Psoas muscle (tissue), 8 donors: Measurements from ENCODE around the gene TALDO1. TPM values are rescaled to one million over a fixed set of nuclear protein-coding genes. Genes with fewer than 3 reads are reported as not detected.

Experiments used
- ATAC-seq, 4 donors: fragments of 200-7000 bp; cut with Tn5 transposase; one replicate each; pipeline ENCODE4 v1.9.1; 2020; ENCODE audit warnings: moderate library complexity in 3 of 4, mild to moderate bottlenecking in 2 of 4
- DNase-seq, 2 donors: peaks; one replicate each; pipeline ENCODE4 v3.0.0-alpha.2; 2020
- H3K27ac ChIP-seq: fragments of 200-600 bp; one replicate; pipeline ENCODE4 v1.8.0; 2022
- H3K27me3 ChIP-seq, 3 donors: fragments of 200-600 bp in 1 of 3; one replicate each; pipeline versions ENCODE4 v1.6.1 to v1.8.0; 2013 to 2022; ENCODE audit warnings: low read length in 2 of 3, mild to moderate bottlenecking in 2 of 3, moderate library complexity in 1 of 3; ENCODE audit not compliant: insufficient read depth in 3 of 3
- H3K36me3 ChIP-seq, 2 donors: fragments of 200-600 bp in 1 of 2; one replicate each; pipeline versions ENCODE4 v1.6.1 to v1.8.0; 2013 to 2022; ENCODE audit warnings: low read depth in 1 of 2, mild to moderate bottlenecking in 1 of 2, moderate library complexity in 1 of 2; ENCODE audit not compliant: insufficient read depth in 1 of 2
- H3K4me1 ChIP-seq: fragments of 200-600 bp; one replicate; pipeline ENCODE4 v1.8.0; 2022
- H3K4me3 ChIP-seq: fragments of 200-600 bp; one replicate; pipeline ENCODE4 v1.8.0; 2022; ENCODE audit warnings: mild to moderate bottlenecking
- H3K9me3 ChIP-seq: fragments of 200-600 bp; one replicate; pipeline ENCODE4 v1.8.0; 2022
- WGBS, 3 donors: extraction: QIAGEN DNeasy Blood & Tissue Kit; methylation state at CpG; one replicate each; pipeline versions ENCODE4 v1.1.6 to v1.1.7; 2013; 5-methylcytosine and 5-hydroxymethylcytosine counted together
- intact Hi-C, 2 donors: fragments of 100-400 bp; cut with DNase I; formaldehyde crosslinking; loops; one replicate each; pipeline versions ENCODE4 v1.11.0 to v1.14.2; 2022
- polyA plus RNA-seq, 3 donors: library from polyadenylated mRNA; stranded (reverse); fragments of 200-250 nt; gene quantifications; one replicate each; pipeline ENCODE4 v1.2.3, GENCODE V29; 2013
- total RNA-seq, 4 donors: library from RNA; stranded (reverse); fragmentation: NEBNext Ultra II Directional in 2 of 4; extraction: Animal tissue kit (Norgen Biotek cat#: 25700) in 2 of 4; gene quantifications; one replicate each; pipeline versions ENCODE4 v1.2.1 to v1.2.4, GENCODE V29; 2021 to 2023
- TF ChIP-seq, protein P1 (sequence below): fragments of 200-600 bp; IDR thresholded peaks from one replicate; pipeline ENCODE4 v1.8.0; 2022; ENCODE audit warnings: antibody characterized with exemption
- donor health status: healthy with polysubstance abuse.
- donor health status: DM: no; HTN: no; CAD: no; lungs with moderate emphysema.
- donor health status: Bipolar disorder and iron deficiency.
- donor health status: healthy.
- donor health status: DM: yes; HTN: yes; CAD: no.
- donor health status: DM: no; HTN: no; CAD: no.
- donor health status: DM: no; HTN: no; CAD: no.
- donor health status: DM: yes; HTN: yes; CAD: no.

The TALDO1 gene
- total and polyA plus RNA-seq, 7 donors: 58.7 to 140 (median 77.7) TPM

DNA sequence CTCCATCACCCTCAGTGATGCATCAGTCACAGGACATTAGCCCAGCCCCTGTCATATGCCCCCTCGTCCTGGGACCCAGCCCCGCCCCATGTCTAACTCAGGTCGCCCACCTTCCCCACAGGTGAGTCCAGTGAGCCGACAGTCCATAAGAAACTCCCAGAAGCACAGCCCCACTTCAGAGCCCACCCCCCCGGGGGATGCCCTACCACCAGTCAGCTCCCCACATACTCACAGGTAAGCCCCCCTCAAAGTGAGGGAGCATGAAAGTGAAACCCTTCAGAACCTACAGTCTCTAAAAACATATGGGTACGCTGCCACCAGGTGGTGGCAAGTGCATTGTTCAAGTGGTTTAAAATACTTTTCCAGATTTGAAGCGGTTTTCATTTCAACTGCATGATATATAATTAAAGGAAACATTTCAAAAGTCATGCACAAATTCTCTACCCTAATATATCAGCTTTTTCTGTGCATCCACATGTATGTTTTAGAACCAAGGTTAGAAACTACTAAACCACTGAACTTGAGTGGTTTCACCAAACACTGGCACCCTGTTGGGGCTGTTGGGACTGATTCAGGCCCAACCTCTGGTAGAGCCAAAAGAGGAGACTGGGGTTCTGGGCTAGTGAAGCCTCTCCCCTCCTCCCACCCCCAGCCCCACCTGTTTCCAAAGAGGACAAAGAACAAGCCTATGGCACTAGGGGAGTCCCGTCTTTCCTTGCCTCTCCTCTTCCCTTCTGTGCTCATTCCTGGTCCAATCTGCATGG is 24.0 kb upstream of the TALDO1 start:
- DNase-seq (peak in 1 of 2 donors; percentile 31), ATAC-seq (peak in 2 of 4 donors; percentile 25 to 29)
- H3K4me3 ChIP-seq: no peak overlapping the region
- TF ChIP-seq, protein P1, sequence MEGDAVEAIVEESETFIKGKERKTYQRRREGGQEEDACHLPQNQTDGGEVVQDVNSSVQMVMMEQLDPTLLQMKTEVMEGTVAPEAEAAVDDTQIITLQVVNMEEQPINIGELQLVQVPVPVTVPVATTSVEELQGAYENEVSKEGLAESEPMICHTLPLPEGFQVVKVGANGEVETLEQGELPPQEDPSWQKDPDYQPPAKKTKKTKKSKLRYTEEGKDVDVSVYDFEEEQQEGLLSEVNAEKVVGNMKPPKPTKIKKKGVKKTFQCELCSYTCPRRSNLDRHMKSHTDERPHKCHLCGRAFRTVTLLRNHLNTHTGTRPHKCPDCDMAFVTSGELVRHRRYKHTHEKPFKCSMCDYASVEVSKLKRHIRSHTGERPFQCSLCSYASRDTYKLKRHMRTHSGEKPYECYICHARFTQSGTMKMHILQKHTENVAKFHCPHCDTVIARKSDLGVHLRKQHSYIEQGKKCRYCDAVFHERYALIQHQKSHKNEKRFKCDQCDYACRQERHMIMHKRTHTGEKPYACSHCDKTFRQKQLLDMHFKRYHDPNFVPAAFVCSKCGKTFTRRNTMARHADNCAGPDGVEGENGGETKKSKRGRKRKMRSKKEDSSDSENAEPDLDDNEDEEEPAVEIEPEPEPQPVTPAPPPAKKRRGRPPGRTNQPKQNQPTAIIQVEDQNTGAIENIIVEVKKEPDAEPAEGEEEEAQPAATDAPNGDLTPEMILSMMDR: peak; percentile 56
- no peaks in the 10 kb centered on the region for H3K9me3 ChIP-seq
- 43 to 56% (median 51%) methylated on average over 8 of the region's 8 CpGs for WGBS, 3 donors
- no peaks in the 10 kb centered on the region for H3K36me3 ChIP-seq
- intact Hi-C loops: loop anchor here (2.0 to 5.0 kb wide), 3 partner anchors 61 to 169 kb away; no protein-coding TSS in a partner anchor
- H3K27me3 ChIP-seq: peaks cover 0 to 80% (median 39%) of the 10 kb centered on the region in 3 donors
- H3K27ac ChIP-seq: no peak overlapping the region
- H3K4me1 ChIP-seq: peaks cover 14% of the 10 kb centered on the region

DNA sequence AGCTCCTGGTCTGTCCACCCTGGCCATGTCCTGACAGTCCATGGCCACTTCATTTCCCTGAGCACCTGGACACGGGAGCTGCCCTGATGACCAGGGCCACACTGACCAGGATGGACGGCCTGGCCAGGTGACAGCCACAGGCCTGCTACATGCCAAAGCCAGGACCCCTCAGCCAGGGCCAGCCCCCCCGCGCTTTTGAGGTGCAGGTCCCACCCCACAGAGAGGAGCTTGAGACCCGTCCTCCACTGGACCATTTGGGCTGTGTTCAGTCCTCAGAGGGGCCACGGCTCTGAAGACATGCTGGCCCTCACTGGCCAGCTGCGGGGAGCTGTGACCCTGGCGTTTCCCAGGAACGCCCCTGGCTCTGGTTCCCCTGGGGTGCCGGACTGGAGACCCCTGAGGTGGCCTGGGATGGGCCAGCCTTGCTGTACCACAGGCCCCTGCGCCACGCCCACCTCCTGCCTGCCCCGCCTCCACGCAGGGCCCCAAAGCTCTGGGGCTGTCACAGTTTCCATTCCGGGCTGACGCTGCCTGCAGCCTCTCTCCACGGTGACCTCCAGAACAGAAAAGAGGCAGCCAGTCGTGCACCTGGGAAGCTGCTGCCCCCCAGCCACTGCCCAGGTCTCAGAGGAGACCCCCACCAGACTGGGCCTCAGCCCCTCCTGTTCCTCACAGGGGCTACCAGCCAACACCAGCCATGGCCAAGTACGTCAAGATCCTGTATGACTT is 23.1 kb upstream of the TALDO1 start:
- DNase-seq (no peak), ATAC-seq (no peak)
- WGBS, 3 donors: 63 to 74% (median 64%) methylated on average over 15 to 19 of the region's 19 CpGs
- H3K27me3 ChIP-seq: peaks cover 0 to 76% (median 39%) of the 10 kb centered on the region in 3 donors
- TF ChIP-seq, protein P1: no peak
- peaks cover 16% of the 10 kb centered on the region for H3K4me1 ChIP-seq
- no peak overlapping the region for H3K4me3 ChIP-seq
- no peaks in the 10 kb centered on the region for H3K36me3 ChIP-seq
- H3K9me3 ChIP-seq: no peaks in the 10 kb centered on the region
- intact Hi-C loops: loop anchor here (2.0 to 5.0 kb wide), 2 partner anchors 62 to 169 kb away; no protein-coding TSS in a partner anchor
- H3K27ac ChIP-seq: no peak overlapping the region

DNA sequence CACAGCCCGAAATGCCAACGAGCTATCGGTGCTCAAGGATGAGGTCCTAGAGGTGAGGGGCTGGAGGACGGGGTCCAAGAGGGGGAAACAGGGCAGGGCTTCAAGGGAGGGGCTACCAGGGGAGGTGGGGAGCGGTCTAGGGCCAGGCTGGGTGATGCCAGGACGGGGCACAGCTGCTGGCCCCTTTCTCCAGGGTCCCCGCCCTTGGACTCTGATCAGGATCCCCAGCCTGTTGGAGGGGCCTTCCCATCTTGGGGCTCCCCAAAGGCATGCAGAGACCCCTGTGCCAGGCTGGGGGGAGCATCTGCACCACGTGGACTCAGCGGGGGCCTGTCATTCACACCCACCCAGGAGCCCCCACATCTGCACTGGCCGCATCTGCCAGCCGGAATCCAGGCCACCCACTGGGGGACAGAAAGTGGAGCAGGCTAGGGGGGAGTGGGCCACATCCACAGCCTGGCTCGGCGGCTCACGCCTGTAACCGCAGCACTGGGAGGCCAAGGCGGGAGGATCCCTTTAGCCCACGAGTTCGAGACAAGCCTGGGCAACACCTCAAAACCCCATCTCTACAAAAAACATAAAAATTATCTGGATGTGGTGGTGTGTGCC is 22.4 kb upstream of the TALDO1 start:
- peaks cover 0 to 69% (median 33%) of the 10 kb centered on the region in 3 donors for H3K27me3 ChIP-seq
- H3K4me3 ChIP-seq: no peak overlapping the region
- TF ChIP-seq, protein P1: no peak
- no peaks in the 10 kb centered on the region for H3K9me3 ChIP-seq
- DNase-seq (no peak), ATAC-seq (no peak)
- H3K36me3 ChIP-seq: no peaks in the 10 kb centered on the region
- H3K27ac ChIP-seq: no peak overlapping the region
- WGBS, 3 donors: 53 to 59% (median 58%) methylated on average over 16 to 18 of the region's 18 CpGs
- intact Hi-C loops: loop anchor here (2.0 to 5.0 kb wide), 2 partner anchors 63 to 170 kb away; no protein-coding TSS in a partner anchor
- H3K4me1 ChIP-seq: peaks cover 16% of the 10 kb centered on the region

DNA sequence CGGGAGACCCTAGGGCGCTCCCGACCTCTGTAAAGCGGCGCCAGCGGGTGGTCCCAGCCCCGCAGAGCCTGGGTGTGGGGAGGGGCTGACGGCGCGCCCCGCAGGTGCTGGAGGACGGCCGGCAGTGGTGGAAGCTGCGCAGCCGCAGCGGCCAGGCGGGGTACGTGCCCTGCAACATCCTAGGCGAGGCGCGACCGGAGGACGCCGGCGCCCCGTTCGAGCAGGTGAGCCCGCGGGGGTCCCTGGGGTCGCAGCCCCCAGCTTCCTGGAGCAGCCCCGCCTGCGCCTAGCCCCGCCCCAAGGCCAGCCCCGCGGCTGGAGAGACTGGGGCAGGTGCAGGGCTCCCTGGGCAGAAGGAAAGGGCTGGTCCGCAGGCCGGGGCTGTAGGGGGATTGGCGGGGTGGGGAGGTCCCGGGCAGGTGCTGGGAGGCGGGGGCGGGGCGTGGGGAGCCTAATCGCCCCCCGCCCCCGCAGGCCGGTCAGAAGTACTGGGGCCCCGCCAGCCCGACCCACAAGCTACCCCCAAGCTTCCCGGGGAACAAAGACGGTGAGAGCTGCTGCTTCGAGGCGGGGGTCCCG is 21.6 kb upstream of the TALDO1 start:
- WGBS, 3 donors: 2 to 4% (median 3%) methylated on average over 19 to 53 of the region's 53 CpGs
- TF ChIP-seq, protein P1: no peak
- no peaks in the 10 kb centered on the region for H3K36me3 ChIP-seq
- peaks cover 0 to 61% (median 30%) of the 10 kb centered on the region in 3 donors for H3K27me3 ChIP-seq
- ATAC-seq (no peak), DNase-seq (peak in 1 of 2 donors; percentile 19)
- H3K27ac ChIP-seq: no peak overlapping the region
- peaks cover 16% of the 10 kb centered on the region for H3K4me1 ChIP-seq
- intact Hi-C loops: loop anchor here in 1 of 2 donors (2.0 kb wide), 1 partner anchor 171 kb away; no protein-coding TSS in a partner anchor
- H3K4me3 ChIP-seq: peak overlapping the region; percentile 40
- H3K9me3 ChIP-seq: no peaks in the 10 kb centered on the region
